GM12878 (cell line): Measurements from ENCODE around the gene SPRED2. TPM values are rescaled to one million over a fixed set of nuclear protein-coding genes. Genes with fewer than 3 reads are reported as not detected.

Source experiments
- ATAC-seq: fragments of 200-7000 bp; cut with Tn5 transposase; 3 replicates; pipeline ENCODE4 v1.9.1; 2020; ENCODE audit warnings: mild to moderate bottlenecking, moderate library complexity
- BruUV-seq: library from RNA; stranded (reverse); fragments of 400-500 nt; replicated peaks from 2 replicates; lab custom pipeline; 2021; lab: Mats Ljungman, UMichigan
- CTCF ChIA-PET: fragments of 300-600 bp; sonication (Branson Sonifier 250); formaldehyde crosslinking; extraction: SDS; loops from one replicate; lab custom pipeline; 2021; ENCODE audit warnings: inconsistent platforms; lab: Yijun Ruan, JAX
- POLR2A ChIA-PET: fragments of 350-600 bp; formaldehyde crosslinking; extraction: SDS; loops from one replicate; lab custom pipeline; 2021; ENCODE audit warnings: inconsistent platforms; lab: Charles Lee
- RAD21 ChIA-PET: fragments of 300-600 bp; sonication (Branson Sonifier 250); formaldehyde crosslinking; loops from one replicate; lab custom pipeline; 2023; ENCODE audit warnings: antibody characterized with exemption; ENCODE audit not compliant: unreplicated experiment; lab: Charles Lee
- SMC1A ChIA-PET: fragments of 300-600 bp; sonication (Branson Sonifier 250); formaldehyde crosslinking; loops from one replicate; lab custom pipeline; 2023; ENCODE audit not compliant: unreplicated experiment, uncharacterized antibody; lab: Charles Lee
- DNase-seq: peaks from one replicate; pipeline ENCODE4 v3.0.0-alpha.2; 2011; ENCODE audit warnings: low read depth, low spot score
- FAIRE-seq: peaks from 3 replicates; lab custom pipeline; 2011; peaks lifted over from hg19 to GRCh38; lab: Jason Lieb, UNC
- H2AFZ ChIP-seq: 2 replicates; pipeline ENCODE4 v1.6.0; 2011; ENCODE audit warnings: low read depth, low read length, control low read depth; ENCODE audit not compliant: control insufficient read depth
- H3K27ac ChIP-seq: 2 replicates; pipeline ENCODE4 v1.5.1; 2011; ENCODE audit warnings: control low read depth; ENCODE audit not compliant: control insufficient read depth, insufficient read depth
- H3K27me3 ChIP-seq, 2 experiments: replicated peaks in 1 of 2; 2 replicates each; pipeline versions ENCODE4 v1.6.0 to v1.6.1; 2011; ENCODE audit warnings: low read length in 1 of 2; ENCODE audit not compliant: control insufficient read depth in 2 of 2, insufficient read depth in 2 of 2
- H3K36me3 ChIP-seq, 2 experiments: 2 replicates each; pipeline ENCODE4 v1.5.1; 2011; ENCODE audit warnings: low read length in 1 of 2; ENCODE audit not compliant: control insufficient read depth in 2 of 2, insufficient read depth in 2 of 2
- H3K4me1 ChIP-seq: 2 replicates; pipeline ENCODE4 v1.6.1; 2011; ENCODE audit warnings: mild to moderate bottlenecking, low read length, moderate library complexity, mixed read lengths; ENCODE audit not compliant: control insufficient read depth, insufficient read depth
- H3K4me2 ChIP-seq: 2 replicates; pipeline ENCODE4 v1.6.0; 2011; ENCODE audit warnings: control low read depth; ENCODE audit not compliant: control insufficient read depth, insufficient read depth
- H3K4me3 ChIP-seq: fragments of 200-600 bp; sonication (generic); 2 replicates; pipeline ENCODE4 v1.5.1; 2016
- H3K79me2 ChIP-seq: 2 replicates; pipeline ENCODE4 v1.6.0; 2011; ENCODE audit warnings: low read length; ENCODE audit not compliant: control insufficient read depth, insufficient read depth
- H3K9ac ChIP-seq: 2 replicates; pipeline ENCODE4 v1.8.0; 2011; ENCODE audit warnings: low read length, control low read depth, mixed read lengths; ENCODE audit not compliant: control insufficient read depth, insufficient read depth
- H3K9me3 ChIP-seq: replicated peaks from 3 replicates; pipeline ENCODE4 v1.5.1; 2011; ENCODE audit warnings: mild to moderate bottlenecking, low read length; ENCODE audit not compliant: control insufficient read depth, insufficient read depth
- H4K20me1 ChIP-seq: 2 replicates; pipeline ENCODE4 v1.6.0; 2011; ENCODE audit not compliant: control insufficient read depth, insufficient read depth
- EED ChIP-seq: sonication (generic); IDR thresholded peaks from 2 replicates; pipeline ENCODE4 v1.6.1; 2016; ENCODE audit warnings: antibody characterized with exemption, low read depth
- POLR2A ChIP-seq: IDR thresholded peaks from 2 replicates; pipeline ENCODE4 v1.6.1; 2011; ENCODE audit warnings: low read depth, mild to moderate bottlenecking, low read length
- WGBS: methylation state at CpG from one replicate; pipeline ENCODE4 v1.1.6; 2016; ENCODE audit warnings: low lambda C conversion rate; ENCODE audit not compliant: insufficient replicate concordance, insufficient coverage; ENCODE audit errors: missing lambda C conversion rate; 5-methylcytosine and 5-hydroxymethylcytosine counted together
- in situ Hi-C: fragments of 300-500 bp; cut with MboI; formaldehyde crosslinking; loops from 9 replicates; pipeline ENCODE4 v1.14.3; 2018; ENCODE audit warnings: mixed read lengths
- intact Hi-C: fragments of 100-400 bp; cut with micrococcal nuclease; formaldehyde crosslinking; loops from one replicate; pipeline ENCODE4 v1.14.2; 2022; ENCODE audit not compliant: unreplicated experiment
- polyA plus RNA-seq, 11 experiments: library from polyadenylated mRNA; depleted of rRNA in 4 of 11; unstranded in 6 of 11; stranded (reverse) in 5 of 11; fragments of >200 nt; fragmentation: Nextera tagmentation in 4 of 11; fragmentation: Illumina TruSeq in 1 of 11; extraction: Ambion mirVana in 4 of 11; extraction: Trizol in 1 of 11; gene quantifications; 1 replicate in 1 of 11; 2 replicates in 10 of 11; pipeline versions ENCODE4 v1.2.1 to v1.2.3, GENCODE V29; 2011 to 2016; ENCODE audit warnings: inconsistent platforms in 2 of 11, missing spikeins in 2 of 11, low read depth in 1 of 11
- total RNA-seq, 4 experiments: library from RNA; depleted of rRNA in 3 of 4; stranded (reverse); fragments of >200 nt in 3 of 4; fragmentation: Illumina TruSeq in 1 of 4; extraction: Trizol in 1 of 4; gene quantifications; 2 replicates each; pipeline versions ENCODE4 v1.2.1 to v1.2.3, GENCODE V29; 2013 to 2021
- TF ChIP-seq, protein P1 (sequence below), 3 experiments: IDR thresholded peaks in 2 of 3; conservative IDR thresholded peaks in 1 of 3; 2 replicates each; pipeline ENCODE4 v1.5.1; 2011; ENCODE audit warnings: low read depth in 3 of 3, low read length in 3 of 3, mild to moderate bottlenecking in 3 of 3, control low read depth in 2 of 3, moderate library complexity in 2 of 3, inconsistent platforms in 1 of 3, mixed read lengths in 1 of 3; ENCODE audit not compliant: control insufficient read depth in 2 of 3, insufficient read depth in 1 of 3; ENCODE audit errors: extremely low read depth in 1 of 3
- TF ChIP-seq, protein P2 (sequence below): IDR thresholded peaks from 2 replicates; pipeline ENCODE4 v1.6.1; 2011; ENCODE audit warnings: borderline replicate concordance, low read depth, mild to moderate bottlenecking, moderate library complexity, low read length; ENCODE audit not compliant: insufficient read depth, poor library complexity, severe bottlenecking

Gene SPRED2
- total and polyA plus RNA-seq, 10 of the 15 experiments (the other 5 are each of a cell fraction or from before 2014, with no cell fraction given): 3.0 to 23.9 (median 9.7) TPM

DNA sequence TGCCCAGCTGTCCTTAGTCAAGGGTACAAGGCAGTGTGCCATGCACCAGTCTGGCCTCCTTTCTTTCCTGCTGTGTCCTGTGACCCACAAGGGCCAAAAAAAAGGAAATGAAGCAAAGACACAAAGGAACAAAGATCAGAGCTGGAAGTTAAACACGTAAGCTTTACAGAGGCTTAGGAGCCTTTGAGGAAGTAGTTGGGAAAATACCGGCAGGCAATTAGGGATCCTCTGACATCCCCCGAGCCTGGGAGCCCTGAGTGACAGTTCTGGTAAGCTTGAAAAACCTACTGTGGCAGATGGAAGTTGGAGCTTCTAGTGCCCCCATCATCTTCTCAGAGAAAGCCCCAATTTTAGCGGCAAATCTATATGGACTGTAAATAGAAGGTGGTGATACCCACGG, 78.5 kb downstream of the SPRED2 start:
- intact Hi-C loops (no loop called here), in situ Hi-C loops (no loop called here)
- FAIRE-seq (no peak), ATAC-seq (no peak), DNase-seq (no peak)
- ChIA-PET SMC1A (interaction anchor here (0.8 to 5.0 kb wide), 7 partner anchors 9 to 34 kb away, joined by 3 to 39 read pairs (median 4); no protein-coding TSS in a partner anchor), CTCF (interaction anchor here (0.6 to 1.5 kb wide), 5 partner anchors 19 to 289 kb away, joined by 3 to 4 read pairs (median 3); no protein-coding TSS in a partner anchor), RAD21 (interaction anchor here (0.8 to 3.9 kb wide), 6 partner anchors 9 to 77 kb away, joined by 3 to 17 read pairs (median 4); no protein-coding TSS in a partner anchor), POLR2A (interaction anchor here (0.7 to 1.5 kb wide), 4 partner anchors 12 to 113 kb away, joined by 3 to 4 read pairs (median 3); no protein-coding TSS in a partner anchor)
- WGBS: 8% methylated on average over 5 of the region's 5 CpGs
- Histone ChIP-seq H3K27me3 (no peaks in the 10 kb centered on the region), H3K4me1 (peaks cover 46% of the 10 kb centered on the region), H3K4me3 (no peak overlapping the region), H3K36me3 (no peaks in the 10 kb centered on the region), H2AFZ (no peak overlapping the region), H3K4me2 (peak overlapping the region; percentile 25; the same call in 1 of the 2 replicates), H3K9me3 (no peaks in the 10 kb centered on the region), H3K79me2 (no peaks in the 10 kb centered on the region; the same call in 1 of the 2 replicates), H3K9ac (no peak overlapping the region), H4K20me1 (no peaks in the 10 kb centered on the region), H3K27ac (no peak overlapping the region)
- no peak for TF ChIP-seq POLR2A
- TF ChIP-seq EED: 0 out of 2 replicates have a peak, but pooled peaks have one; percentile 32
- BruUV-seq: no TSS peak

DNA sequence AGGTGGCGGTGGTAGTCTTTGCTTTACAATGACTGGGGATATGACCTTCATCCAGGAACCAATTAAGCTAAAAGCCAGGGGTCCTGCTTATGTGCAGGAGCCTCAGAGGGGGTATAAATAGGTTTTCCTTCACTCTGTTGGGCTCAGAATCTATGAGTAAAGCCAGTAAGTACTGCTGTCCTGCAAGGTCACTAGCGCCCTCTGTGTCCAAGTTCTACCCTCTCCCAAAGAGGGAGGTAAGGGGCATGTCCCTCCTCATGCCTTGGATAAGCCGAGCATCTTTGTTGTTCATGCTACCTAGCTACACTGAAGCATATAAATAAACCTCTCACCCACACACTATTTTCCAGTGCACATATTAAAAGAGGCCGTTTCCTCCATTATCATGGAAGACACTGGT, 79.4 kb downstream of the SPRED2 start:
- 57% methylated on average over 4 of the region's 4 CpGs for WGBS
- Histone ChIP-seq H4K20me1 (no peaks in the 10 kb centered on the region), H2AFZ (no peak overlapping the region), H3K27ac (no peak overlapping the region), H3K27me3 (no peaks in the 10 kb centered on the region), H3K9ac (no peak overlapping the region), H3K4me3 (no peak overlapping the region), H3K36me3 (no peaks in the 10 kb centered on the region), H3K9me3 (no peaks in the 10 kb centered on the region), H3K4me2 (no peak overlapping the region), H3K79me2 (no peaks in the 10 kb centered on the region), H3K4me1 (peaks cover 38% of the 10 kb centered on the region)
- FAIRE-seq (no peak), ATAC-seq (no peak), DNase-seq (no peak)
- ChIA-PET POLR2A (interaction anchor here (0.7 to 1.5 kb wide), 6 partner anchors 11 to 1764 kb away, joined by 3 to 4 read pairs (median 3); no protein-coding TSS in a partner anchor), SMC1A (interaction anchor here (0.7 to 5.0 kb wide), 19 partner anchors 8 to 297 kb away, joined by 3 to 39 read pairs (median 4); no protein-coding TSS in a partner anchor), CTCF (interaction anchor here (0.9 to 1.6 kb wide), 5 partner anchors 30 to 70 kb away, joined by 3 to 4 read pairs (median 3); no protein-coding TSS in a partner anchor), RAD21 (interaction anchor here (0.6 to 3.9 kb wide), 10 partner anchors 9 to 90 kb away, joined by 3 to 17 read pairs (median 3); no protein-coding TSS in a partner anchor)
- intact Hi-C loops: no loop called here
- TF ChIP-seq, protein P1, sequence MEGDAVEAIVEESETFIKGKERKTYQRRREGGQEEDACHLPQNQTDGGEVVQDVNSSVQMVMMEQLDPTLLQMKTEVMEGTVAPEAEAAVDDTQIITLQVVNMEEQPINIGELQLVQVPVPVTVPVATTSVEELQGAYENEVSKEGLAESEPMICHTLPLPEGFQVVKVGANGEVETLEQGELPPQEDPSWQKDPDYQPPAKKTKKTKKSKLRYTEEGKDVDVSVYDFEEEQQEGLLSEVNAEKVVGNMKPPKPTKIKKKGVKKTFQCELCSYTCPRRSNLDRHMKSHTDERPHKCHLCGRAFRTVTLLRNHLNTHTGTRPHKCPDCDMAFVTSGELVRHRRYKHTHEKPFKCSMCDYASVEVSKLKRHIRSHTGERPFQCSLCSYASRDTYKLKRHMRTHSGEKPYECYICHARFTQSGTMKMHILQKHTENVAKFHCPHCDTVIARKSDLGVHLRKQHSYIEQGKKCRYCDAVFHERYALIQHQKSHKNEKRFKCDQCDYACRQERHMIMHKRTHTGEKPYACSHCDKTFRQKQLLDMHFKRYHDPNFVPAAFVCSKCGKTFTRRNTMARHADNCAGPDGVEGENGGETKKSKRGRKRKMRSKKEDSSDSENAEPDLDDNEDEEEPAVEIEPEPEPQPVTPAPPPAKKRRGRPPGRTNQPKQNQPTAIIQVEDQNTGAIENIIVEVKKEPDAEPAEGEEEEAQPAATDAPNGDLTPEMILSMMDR (IDR thresholded peaks at IDR 0.05 in 2 of 3, conservative IDR thresholded peaks at IDR 0.05 in 1 of 3; ENCODE audit: control insufficient read depth in 2 of 3, extremely low read depth in 1 of 3, insufficient read depth in 1 of 3, low read depth in 3 of 3, low read length in 3 of 3): peak in 1 of 3 experiments; percentile 10; a peak in 1 of 6 replicates
- TF ChIP-seq, protein P2, sequence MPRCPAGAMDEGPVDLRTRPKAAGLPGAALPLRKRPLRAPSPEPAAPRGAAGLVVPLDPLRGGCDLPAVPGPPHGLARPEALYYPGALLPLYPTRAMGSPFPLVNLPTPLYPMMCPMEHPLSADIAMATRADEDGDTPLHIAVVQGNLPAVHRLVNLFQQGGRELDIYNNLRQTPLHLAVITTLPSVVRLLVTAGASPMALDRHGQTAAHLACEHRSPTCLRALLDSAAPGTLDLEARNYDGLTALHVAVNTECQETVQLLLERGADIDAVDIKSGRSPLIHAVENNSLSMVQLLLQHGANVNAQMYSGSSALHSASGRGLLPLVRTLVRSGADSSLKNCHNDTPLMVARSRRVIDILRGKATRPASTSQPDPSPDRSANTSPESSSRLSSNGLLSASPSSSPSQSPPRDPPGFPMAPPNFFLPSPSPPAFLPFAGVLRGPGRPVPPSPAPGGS: no peak
- in situ Hi-C loops: no loop called here
- no TSS peak for BruUV-seq
